UCSD-AML1 (cell line): ENCODE results near the gene ING5.
A peak's percentile ranks its signal among the peaks of the same experiment; 100 is the strongest.

Source experiments
- DNase-seq: peaks from one replicate; lab custom pipeline; 2025; ENCODE audit not compliant: unreplicated experiment; lab: John Stamatoyannopoulos, UW

The ING5 gene

GRCh38 chr2:241703032-241703604 is 1.3 kb downstream of the ING5 start:
- DNase-seq = no peak

GRCh38 chr2:241706537-241706936 is 4.7 kb downstream of the ING5 start:
- DNase-seq = no peak

GRCh38 chr2:241708879-241709278 is 7.0 kb downstream of the ING5 start:
- DNase-seq = no peak

- DNase-seq = no peak
Measured at GRCh38 chr2:241719093-241719492, 17.3 kb downstream of the ING5 start.

- no peak for DNase-seq
Measured at GRCh38 chr2:241720099-241720498, 18.3 kb downstream of the ING5 start.

- no peak for DNase-seq
Measured at GRCh38 chr2:241720560-241720959, 18.7 kb downstream of the ING5 start.

GRCh38 chr2:241721852-241722251 is 20.0 kb downstream of the ING5 start:
- no peak for DNase-seq

- no peak for DNase-seq
Measured at GRCh38 chr2:241722896-241723454, 21.1 kb downstream of the ING5 start.

GRCh38 chr2:241724259-241724974 is 22.6 kb downstream of the ING5 start:
- DNase-seq = peak; percentile 31

GRCh38 chr2:241724975-241725870 is 23.4 kb downstream of the ING5 start:
- no peak for DNase-seq

- DNase-seq = no peak
Measured at GRCh38 chr2:241726459-241726858, 24.6 kb downstream of the ING5 start.

- DNase-seq = no peak
Measured at GRCh38 chr2:241728000-241728399, 26.2 kb downstream of the ING5 start.

GRCh38 chr2:241728627-241729026 is 26.8 kb downstream of the ING5 start:
- DNase-seq = no peak

GRCh38 chr2:241729868-241730267 is 28.0 kb downstream of the ING5 start:
- no peak for DNase-seq

GRCh38 chr2:241730671-241731293 is 28.9 kb downstream of the ING5 start:
- DNase-seq = peak; percentile 48

- DNase-seq = peak; percentile 59
Measured at GRCh38 chr2:241732513-241733186, 30.8 kb downstream of the ING5 start.

- no peak for DNase-seq
Measured at GRCh38 chr2:241733391-241734207, 31.8 kb downstream of the ING5 start.

- no peak for DNase-seq
Measured at GRCh38 chr2:241734208-241734466, 32.3 kb downstream of the ING5 start.

GRCh38 chr2:241734467-241735208 is 32.8 kb downstream of the ING5 start, which contains the start of gene D2HGDH:
D2HGDH (plus strand) TSS chr2:241734630; CDS start chr2:241735225, 595 bp downstream.
- peak; percentile 94 for DNase-seq
